Amniotic stem cell (primary cell): ENCODE data around the gene RIMS1.
A peak's percentile ranks its signal among the peaks of the same experiment; 100 is the strongest.
"Not testable (repeated sequence)": the region's sequence is repeated elsewhere in the genome, so short reads cannot be mapped to it uniquely, and the experiment has no call there.

Experiments used
- DNase-seq: peaks from one replicate; lab custom pipeline; 2025; lab: John Stamatoyannopoulos, UW

Gene RIMS1

GRCh38 chr6:72248621-72249020 lies 362.3 kb downstream of the RIMS1 start:
- no peak for DNase-seq

GRCh38 chr6:72250664-72251063 lies 364.3 kb downstream of the RIMS1 start:
- no peak for DNase-seq

DNA sequence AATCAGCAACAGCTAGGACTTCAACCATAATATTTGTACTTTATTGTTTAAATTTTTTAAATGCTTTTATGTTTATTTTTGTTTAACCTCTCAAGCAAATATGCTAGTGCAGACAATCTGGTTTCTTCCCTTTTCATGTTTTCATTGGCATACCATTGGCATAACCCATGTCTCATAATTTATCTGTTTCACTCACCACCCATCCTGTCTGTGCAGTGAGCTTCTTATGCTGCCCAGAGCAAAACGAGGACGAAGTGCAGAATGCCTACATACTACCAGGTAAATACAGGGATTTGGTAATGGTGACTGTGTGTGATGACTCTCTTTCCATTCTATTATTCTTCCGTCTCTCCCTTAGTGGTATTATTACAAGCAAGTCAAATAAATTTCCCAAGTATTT lies 374.1 kb downstream of the RIMS1 start:
- peak; percentile 10 for DNase-seq

DNA sequence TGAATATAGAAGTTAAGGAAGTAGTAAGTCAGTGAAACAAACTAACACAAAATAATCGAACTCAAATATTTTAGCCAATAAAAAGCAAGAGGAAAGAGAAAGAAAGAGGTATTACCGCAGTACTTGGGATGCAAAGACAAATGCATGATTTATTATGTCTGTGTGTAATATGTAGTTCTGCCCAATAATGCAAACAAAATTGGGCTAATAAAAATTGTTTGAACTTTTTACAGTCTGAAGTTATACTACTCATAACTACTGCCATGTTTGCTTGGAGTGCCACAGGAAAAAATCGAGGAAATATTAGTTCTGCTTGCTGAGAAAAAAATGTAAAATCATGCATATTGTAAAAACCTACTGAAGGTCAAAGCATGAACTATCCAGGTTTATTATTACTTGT lies 375.2 kb downstream of the RIMS1 start:
- DNase-seq: no peak

- no peak for DNase-seq
These were observed 375.9 kb downstream of the RIMS1 start for GRCh38 chr6:72262254-72262653.

- DNase-seq: no peak
These were observed 381.1 kb downstream of the RIMS1 start for GRCh38 chr6:72267470-72267869.

DNA sequence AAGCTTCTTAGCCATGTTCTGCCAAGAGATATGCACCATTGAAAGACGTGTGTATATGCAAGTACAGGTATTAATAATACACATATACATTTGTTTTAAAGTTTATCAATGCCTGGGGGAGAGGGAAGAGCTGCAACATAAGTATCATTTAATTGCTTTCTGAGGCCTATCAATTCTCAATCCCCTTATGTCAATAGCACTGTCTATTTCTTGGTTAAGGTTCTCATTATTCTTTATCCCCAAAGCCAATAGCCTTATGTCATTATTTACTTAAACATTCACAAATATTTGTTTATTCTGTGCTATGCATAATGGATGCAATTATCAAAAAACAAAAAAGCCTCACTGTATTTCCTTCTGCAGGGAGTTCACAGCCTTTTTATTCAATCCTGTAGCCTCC lies 385.2 kb downstream of the RIMS1 start:
- no peak for DNase-seq

GRCh38 chr6:72272958-72273357 lies 386.6 kb downstream of the RIMS1 start:
- DNase-seq: no peak

DNA sequence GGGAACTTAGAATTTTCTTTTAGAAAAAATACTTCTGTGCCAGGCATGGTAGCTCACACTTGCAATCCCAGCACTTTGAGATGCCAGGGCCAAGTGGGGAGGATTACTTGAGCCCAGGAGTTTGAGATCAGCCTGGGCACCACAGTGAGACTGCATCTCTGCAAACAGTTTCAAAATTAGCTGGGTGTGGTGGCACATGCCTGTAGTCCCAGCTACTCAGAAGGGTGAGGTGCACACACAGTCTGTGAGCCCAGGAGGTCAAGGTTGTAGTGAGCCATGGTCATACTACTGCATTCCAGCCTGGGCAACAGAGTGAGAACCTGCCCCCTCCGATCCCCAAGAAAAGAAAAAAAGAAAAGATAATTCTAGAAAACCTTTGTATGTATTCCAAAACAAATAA lies 389.5 kb downstream of the RIMS1 start:
- no peak for DNase-seq

- no peak for DNase-seq
These were observed 395.9 kb downstream of the RIMS1 start for GRCh38 chr6:72282201-72282600.

GRCh38 chr6:72283571-72283970 lies 397.2 kb downstream of the RIMS1 start:
- no peak for DNase-seq

GRCh38 chr6:72286911-72287311 lies 400.6 kb downstream of the RIMS1 start:
- peak; percentile 7 for DNase-seq

DNA sequence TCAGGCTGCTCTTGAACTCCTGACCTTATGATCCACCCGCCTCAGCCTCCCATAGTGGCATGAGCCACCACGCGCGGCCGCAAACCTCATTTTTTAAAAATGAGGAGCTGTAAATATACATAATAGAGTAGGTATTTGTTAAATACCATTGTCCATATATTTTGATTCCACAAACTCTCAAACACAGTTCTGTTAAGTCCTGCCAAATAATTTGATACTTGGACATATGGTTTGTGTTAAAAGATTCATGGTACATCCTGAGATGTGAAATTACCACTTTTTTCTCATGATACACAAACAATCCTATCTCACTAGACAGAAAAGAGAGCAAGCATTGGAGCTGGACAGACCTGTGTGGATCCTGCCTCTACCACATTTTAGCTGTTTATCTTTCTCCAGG lies 401.5 kb downstream of the RIMS1 start:
- no peak for DNase-seq

- no peak for DNase-seq
These were observed 402.2 kb downstream of the RIMS1 start for GRCh38 chr6:72288592-72288991.

- no peak for DNase-seq
These were observed 404.3 kb downstream of the RIMS1 start for GRCh38 chr6:72290620-72291019.

GRCh38 chr6:72296375-72296774 lies 410.0 kb downstream of the RIMS1 start:
- DNase-seq: no peak

DNA sequence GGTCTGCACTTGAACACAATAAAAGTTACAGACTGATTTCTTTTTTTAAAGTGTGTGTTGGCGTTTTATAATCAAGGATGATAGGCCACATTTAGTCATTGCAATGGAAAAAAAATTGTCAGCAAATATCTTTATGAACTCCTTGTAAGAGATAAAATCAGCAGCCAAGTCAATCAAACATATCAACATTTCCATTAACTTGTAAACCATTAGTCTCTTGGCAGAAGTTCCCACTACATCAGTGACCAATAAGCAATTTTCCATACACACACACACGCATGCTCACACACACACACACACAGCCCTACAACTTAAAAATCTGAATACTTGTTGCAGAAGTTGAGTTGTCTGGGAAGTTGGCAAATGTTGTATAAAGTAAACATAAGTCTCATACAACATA lies 419.6 kb downstream of the RIMS1 start:
- DNase-seq: no peak

- no peak for DNase-seq
These were observed 430.5 kb downstream of the RIMS1 start for GRCh38 chr6:72316675-72317380.

DNA sequence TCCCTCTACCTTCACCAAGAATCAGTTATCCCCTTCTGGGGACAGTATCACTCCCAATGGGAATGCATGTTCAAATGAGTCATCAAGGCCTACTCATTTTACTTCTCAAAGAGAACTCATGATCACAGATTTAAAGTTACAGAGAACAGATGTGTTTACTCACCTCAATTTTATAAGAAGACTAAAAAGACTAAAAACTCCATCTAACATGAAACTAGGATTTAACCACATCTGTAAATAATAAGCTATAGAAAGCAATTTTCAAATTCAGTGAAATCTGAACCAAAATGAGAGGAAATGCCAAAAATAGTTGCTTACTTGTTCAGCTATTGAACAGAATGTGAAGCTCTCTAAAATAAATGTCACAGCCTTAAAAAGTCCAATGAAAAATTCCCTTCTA lies 435.4 kb downstream of the RIMS1 start:
- peak; percentile 6 for DNase-seq

GRCh38 chr6:72322771-72323170 lies 436.4 kb downstream of the RIMS1 start:
- no peak for DNase-seq

DNA sequence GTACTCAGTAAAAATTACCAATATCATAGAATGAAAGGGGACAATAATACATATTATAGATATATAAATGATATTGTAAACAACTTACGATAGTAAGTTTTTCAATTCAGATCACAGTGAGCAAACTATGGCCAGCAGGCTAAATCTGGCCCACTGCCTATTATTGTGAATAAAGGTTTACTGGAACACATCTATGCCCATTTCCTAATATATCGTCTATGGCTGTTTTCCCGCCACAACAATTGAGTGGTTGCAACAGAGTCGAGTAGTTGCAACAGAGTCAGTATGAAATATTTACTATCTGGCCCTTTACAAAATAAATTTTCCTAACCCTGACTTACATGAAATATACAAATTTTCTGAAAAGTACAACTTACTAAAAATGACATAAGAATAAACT lies 438.2 kb downstream of the RIMS1 start:
- no peak for DNase-seq

DNA sequence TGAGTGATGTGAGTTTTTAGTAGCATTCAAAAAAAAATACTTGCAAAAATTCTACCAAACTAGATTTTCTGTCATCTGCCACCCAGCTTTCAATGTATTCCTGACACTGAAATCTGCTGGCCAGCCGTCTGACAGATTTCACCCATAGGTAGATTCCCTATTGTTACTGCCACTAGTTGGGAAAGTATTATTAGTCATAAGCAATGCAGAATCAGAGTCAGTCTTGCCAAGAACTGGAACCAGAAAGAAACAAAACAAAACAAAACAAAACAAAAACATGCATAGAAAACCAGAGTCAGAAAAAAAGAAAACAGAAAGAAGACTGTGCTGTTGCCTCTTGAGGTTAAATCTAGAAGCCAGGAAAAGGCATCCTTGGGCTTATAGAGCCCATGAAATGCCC lies 442.4 kb downstream of the RIMS1 start:
- DNase-seq: no peak

- not testable (repeated sequence) for DNase-seq
These were observed 448.9 kb downstream of the RIMS1 start for GRCh38 chr6:72335203-72335602.

DNA sequence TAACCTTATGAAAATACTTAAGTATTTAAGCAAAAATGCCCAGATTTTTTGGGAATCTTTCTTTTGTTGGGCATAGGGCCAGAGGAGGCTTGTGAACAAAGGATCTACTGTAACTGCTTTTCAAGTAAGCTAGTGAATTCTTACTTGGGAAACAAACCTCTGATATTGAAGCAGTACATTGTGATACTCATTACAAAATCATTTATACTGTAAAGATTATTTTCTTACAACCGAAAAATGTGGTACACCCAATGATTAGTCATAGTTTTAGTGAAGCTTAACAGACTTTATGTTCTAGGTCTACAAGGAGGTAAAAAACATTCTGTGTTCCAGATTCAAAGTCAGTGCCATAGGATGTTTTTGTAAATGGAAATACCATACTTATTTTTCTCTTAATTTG lies 462.6 kb downstream of the RIMS1 start:
- DNase-seq: no peak
